Activated naive CD4-positive, alpha-beta T cell treated with anti-CD3 and anti-CD28 coated beads, Interleukin-2, amount 50 U/mL, for 24 hours (primary cell): ENCODE results near the gene ACTR5.
A peak's percentile ranks its signal among the peaks of the same experiment; 100 is the strongest.
"Not testable (repeated sequence)": the region's sequence is repeated elsewhere in the genome, so short reads cannot be mapped to it uniquely, and the experiment has no call there.

ENCODE experiments used
- H3K27ac Mint-ChIP-seq: one replicate; pipeline ENCODE4 v1.8.0; 2021; ENCODE audit warnings: mild to moderate bottlenecking, mixed read lengths
- H3K27me3 Mint-ChIP-seq: one replicate; pipeline ENCODE4 v1.8.0; 2021; ENCODE audit warnings: mixed read lengths
- H3K36me3 Mint-ChIP-seq: one replicate; pipeline ENCODE4 v1.8.0; 2021; ENCODE audit warnings: mixed read lengths
- H3K4me1 Mint-ChIP-seq: one replicate; pipeline ENCODE4 v1.8.0; 2021; ENCODE audit warnings: mixed read lengths
- H3K4me3 Mint-ChIP-seq: one replicate; pipeline ENCODE4 v1.8.0; 2021; ENCODE audit warnings: mild to moderate bottlenecking, mixed read lengths
- H3K9me3 Mint-ChIP-seq: one replicate; pipeline ENCODE4 v1.8.0; 2021; ENCODE audit warnings: mixed read lengths

The ACTR5 gene

GRCh38 chr20:38804221-38804620 is 56.0 kb downstream of the ACTR5 start:
- Mint-ChIP-seq H3K4me3 (peak overlapping the region; percentile 86), H3K36me3 (peaks cover 2% of the 10 kb centered on the region), H3K27ac (peak overlapping the region; percentile 90), H3K27me3 (no peaks in the 10 kb centered on the region), H3K4me1 (peaks cover 46% of the 10 kb centered on the region), H3K9me3 (no peaks in the 10 kb centered on the region)

GRCh38 chr20:38804682-38805501 is 56.6 kb downstream of the ACTR5 start:
- H3K36me3 Mint-ChIP-seq = peaks cover 3% of the 10 kb centered on the region
- H3K4me3 Mint-ChIP-seq = peak overlapping the region; percentile 86
- peak overlapping the region; percentile 90 for H3K27ac Mint-ChIP-seq
- no peaks in the 10 kb centered on the region for H3K9me3 Mint-ChIP-seq
- peaks cover 48% of the 10 kb centered on the region for H3K4me1 Mint-ChIP-seq
- no peaks in the 10 kb centered on the region for H3K27me3 Mint-ChIP-seq

- peak within 1 kb of the TSS; percentile 90 for H3K27ac Mint-ChIP-seq
- H3K4me3 Mint-ChIP-seq = peak within 1 kb of the TSS; percentile 86
- no peaks in the 10 kb centered on the region for H3K27me3 Mint-ChIP-seq
- H3K9me3 Mint-ChIP-seq = no peaks in the 10 kb centered on the region
- H3K36me3 Mint-ChIP-seq = peaks cover 5% of the 10 kb centered on the region
- H3K4me1 Mint-ChIP-seq = peaks cover 54% of the 10 kb centered on the region
Observed at GRCh38 chr20:38805502-38805957, 57.3 kb downstream of the ACTR5 start, which contains the start of gene PPP1R16B. Gene PPP1R16B (plus strand): TSS chr20:38805697. CDS start chr20:38835926, 30,229 bp downstream.

DNA sequence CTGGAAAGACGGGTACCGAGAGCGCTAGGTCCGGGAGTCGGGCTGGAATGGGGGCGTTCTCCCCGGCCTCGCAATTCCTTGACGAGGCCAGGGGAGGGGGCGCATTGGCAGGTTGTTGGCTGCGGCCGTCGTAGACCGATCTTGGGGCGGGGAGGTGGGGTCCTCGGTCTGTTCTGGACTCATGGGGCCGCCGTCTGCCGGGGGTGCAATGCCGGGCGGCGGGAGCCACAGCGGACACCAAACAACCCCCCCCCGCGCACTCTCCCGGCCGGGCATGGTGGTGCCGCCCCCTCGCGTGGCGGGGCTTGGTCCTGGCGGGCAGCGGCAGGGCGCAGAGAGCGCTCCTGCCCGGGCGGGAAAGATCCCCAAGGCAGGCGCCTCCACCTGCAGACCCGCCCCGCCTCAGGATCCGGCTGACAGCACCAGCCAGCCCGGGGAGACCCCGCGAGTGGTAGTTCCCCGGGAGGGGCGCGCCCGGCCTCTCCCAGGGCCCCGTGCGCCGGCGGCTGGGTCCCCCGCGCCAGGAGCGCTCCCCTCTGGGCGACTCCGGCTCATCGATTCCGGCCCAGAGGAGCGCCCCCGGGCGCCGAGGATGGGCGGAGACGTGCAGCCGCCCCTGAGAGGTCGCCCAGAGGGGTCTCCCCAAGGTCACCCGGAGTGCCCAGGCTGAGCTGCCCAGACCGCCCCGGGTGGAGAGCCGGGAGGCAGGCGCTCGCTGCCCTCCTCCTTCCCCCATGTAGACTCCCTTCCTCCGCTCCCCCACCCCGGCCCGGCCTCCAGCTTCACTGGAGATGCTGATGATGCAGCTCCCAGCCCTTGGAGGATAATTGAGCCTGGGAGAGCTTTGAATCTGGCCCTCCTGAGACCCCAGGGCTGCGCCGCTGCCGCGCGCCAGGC is 57.9 kb downstream of the ACTR5 start:
- H3K4me3 Mint-ChIP-seq = peak overlapping the region; percentile 86
- peaks cover 5% of the 10 kb centered on the region for H3K36me3 Mint-ChIP-seq
- peaks cover 60% of the 10 kb centered on the region for H3K4me1 Mint-ChIP-seq
- no peaks in the 10 kb centered on the region for H3K27me3 Mint-ChIP-seq
- H3K27ac Mint-ChIP-seq = no peak overlapping the region
- H3K9me3 Mint-ChIP-seq = no peaks in the 10 kb centered on the region

- Mint-ChIP-seq H3K36me3 (peaks cover 10% of the 10 kb centered on the region), H3K27me3 (no peaks in the 10 kb centered on the region), H3K9me3 (no peaks in the 10 kb centered on the region), H3K4me1 (peaks cover 69% of the 10 kb centered on the region), H3K27ac (peak overlapping the region; percentile 89), H3K4me3 (peak overlapping the region; percentile 86)
Observed at GRCh38 chr20:38806855-38807655, 58.8 kb downstream of the ACTR5 start.

DNA sequence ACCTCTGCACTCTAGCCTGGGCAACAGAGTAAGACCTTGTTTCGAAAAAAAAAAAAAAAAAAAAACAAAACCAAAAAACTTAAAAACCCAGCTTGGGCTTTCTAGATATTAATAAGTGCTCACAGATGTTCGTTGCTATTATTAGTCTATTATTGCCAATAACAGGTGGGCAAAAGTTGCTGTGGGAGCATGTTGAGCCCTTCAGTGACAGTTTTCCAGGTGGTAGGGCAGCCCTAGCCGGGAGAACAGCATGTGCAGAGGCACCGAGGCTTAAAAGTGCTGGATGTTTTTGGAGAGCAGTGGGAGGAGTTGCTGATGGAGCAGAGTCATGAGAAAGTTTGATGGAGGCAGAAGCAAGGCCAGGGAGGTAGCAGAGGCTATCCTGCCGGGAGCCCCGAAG is 61.7 kb downstream of the ACTR5 start:
- H3K27me3 Mint-ChIP-seq = no peaks in the 10 kb centered on the region
- peaks cover 76% of the 10 kb centered on the region for H3K4me1 Mint-ChIP-seq
- peak overlapping the region; percentile 51 for H3K27ac Mint-ChIP-seq
- no peak overlapping the region for H3K4me3 Mint-ChIP-seq
- H3K9me3 Mint-ChIP-seq = no peaks in the 10 kb centered on the region
- peaks cover 10% of the 10 kb centered on the region for H3K36me3 Mint-ChIP-seq

- H3K4me3 Mint-ChIP-seq = peak overlapping the region; percentile 27
- peak overlapping the region; percentile 57 for H3K27ac Mint-ChIP-seq
- peaks cover 18% of the 10 kb centered on the region for H3K36me3 Mint-ChIP-seq
- H3K9me3 Mint-ChIP-seq = no peaks in the 10 kb centered on the region
- peaks cover 84% of the 10 kb centered on the region for H3K4me1 Mint-ChIP-seq
- H3K27me3 Mint-ChIP-seq = no peaks in the 10 kb centered on the region
Observed at GRCh38 chr20:38810926-38811630, 62.8 kb downstream of the ACTR5 start.

- Mint-ChIP-seq H3K27me3 (no peaks in the 10 kb centered on the region), H3K27ac (no peak overlapping the region), H3K4me1 (peaks cover 91% of the 10 kb centered on the region), H3K4me3 (no peak overlapping the region), H3K36me3 (peaks cover 18% of the 10 kb centered on the region), H3K9me3 (no peaks in the 10 kb centered on the region)
Observed at GRCh38 chr20:38811769-38812168, 63.5 kb downstream of the ACTR5 start.

DNA sequence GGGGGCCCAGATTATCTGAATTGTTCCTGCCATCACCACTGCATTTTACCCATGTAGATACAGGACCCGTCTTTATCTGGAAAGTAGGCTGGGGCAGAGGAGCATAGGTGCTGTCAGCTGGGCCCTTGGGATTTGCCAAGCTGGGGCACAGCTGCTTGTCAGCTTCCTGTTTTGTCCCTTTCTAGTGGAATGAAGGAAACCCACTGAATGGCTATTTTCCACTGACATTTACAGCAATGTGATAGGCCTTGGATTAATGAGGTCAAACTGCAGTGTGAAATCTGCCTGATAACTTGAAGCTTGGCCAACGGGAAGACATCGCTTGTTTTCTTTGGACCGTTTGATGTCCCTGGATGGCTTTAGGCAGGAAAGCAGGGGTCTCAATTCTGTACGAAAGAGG is 63.9 kb downstream of the ACTR5 start:
- no peaks in the 10 kb centered on the region for H3K9me3 Mint-ChIP-seq
- H3K4me3 Mint-ChIP-seq = no peak overlapping the region
- H3K27ac Mint-ChIP-seq = no peak overlapping the region
- peaks cover 21% of the 10 kb centered on the region for H3K36me3 Mint-ChIP-seq
- H3K27me3 Mint-ChIP-seq = no peaks in the 10 kb centered on the region
- peaks cover 92% of the 10 kb centered on the region for H3K4me1 Mint-ChIP-seq

- H3K36me3 Mint-ChIP-seq = peaks cover 21% of the 10 kb centered on the region
Observed at GRCh38 chr20:38812709-38813573, 64.7 kb downstream of the ACTR5 start.

DNA sequence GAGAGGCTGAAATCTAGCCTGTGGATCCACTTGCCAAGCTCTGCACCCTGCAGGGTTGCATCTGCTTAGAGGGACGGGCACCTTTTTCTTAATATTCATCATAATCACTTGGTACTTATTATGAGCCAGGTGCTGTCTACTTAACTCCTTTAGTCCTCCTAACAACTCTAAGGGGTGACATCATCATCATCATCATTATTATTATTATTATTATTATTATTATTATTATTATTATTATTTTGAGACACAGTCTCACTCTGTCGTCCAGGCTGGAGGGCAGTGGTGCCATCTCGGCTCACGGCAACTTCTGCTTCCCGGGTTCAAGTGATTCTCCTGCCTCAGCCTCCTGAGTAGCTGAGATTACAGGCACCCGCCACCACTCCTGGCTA is 65.3 kb downstream of the ACTR5 start:
- not testable (repeated sequence) for H3K9me3 Mint-ChIP-seq, H3K4me3 Mint-ChIP-seq, H3K27me3 Mint-ChIP-seq
- Mint-ChIP-seq H3K4me1 (peaks cover 90% of the 10 kb centered on the region), H3K36me3 (peaks cover 25% of the 10 kb centered on the region), H3K27ac (peak overlapping the region; percentile 46)

More at GRCh38 chr20:38812709-38813573, 64.7 kb downstream of the ACTR5 start:
- Mint-ChIP-seq H3K4me1 (peaks cover 91% of the 10 kb centered on the region), H3K27ac (peak overlapping the region; percentile 46), H3K9me3 (no peaks in the 10 kb centered on the region), H3K27me3 (no peaks in the 10 kb centered on the region), H3K4me3 (no peak overlapping the region)

DNA sequence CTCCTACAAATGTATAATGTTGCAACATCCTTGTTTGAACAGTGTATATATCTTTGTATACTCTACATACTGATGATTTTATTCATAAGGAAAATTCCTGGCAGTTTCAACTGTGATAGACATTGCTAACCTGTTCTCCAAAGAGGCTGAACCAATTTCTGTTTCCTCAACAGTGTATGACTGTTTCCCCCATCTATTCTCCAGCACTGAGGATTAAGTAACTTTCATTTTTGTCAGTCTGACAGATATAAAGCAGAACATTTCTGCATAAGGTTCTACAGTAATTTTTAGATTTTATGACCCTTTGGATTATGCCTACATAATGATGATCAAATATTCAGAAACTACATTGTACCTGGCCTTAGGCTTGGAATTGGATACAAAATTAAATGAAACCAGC is 67.2 kb downstream of the ACTR5 start:
- Mint-ChIP-seq H3K4me3 (no peak overlapping the region), H3K27me3 (no peaks in the 10 kb centered on the region), H3K27ac (no peak overlapping the region), H3K9me3 (no peaks in the 10 kb centered on the region), H3K36me3 (peaks cover 24% of the 10 kb centered on the region), H3K4me1 (peaks cover 84% of the 10 kb centered on the region)

DNA sequence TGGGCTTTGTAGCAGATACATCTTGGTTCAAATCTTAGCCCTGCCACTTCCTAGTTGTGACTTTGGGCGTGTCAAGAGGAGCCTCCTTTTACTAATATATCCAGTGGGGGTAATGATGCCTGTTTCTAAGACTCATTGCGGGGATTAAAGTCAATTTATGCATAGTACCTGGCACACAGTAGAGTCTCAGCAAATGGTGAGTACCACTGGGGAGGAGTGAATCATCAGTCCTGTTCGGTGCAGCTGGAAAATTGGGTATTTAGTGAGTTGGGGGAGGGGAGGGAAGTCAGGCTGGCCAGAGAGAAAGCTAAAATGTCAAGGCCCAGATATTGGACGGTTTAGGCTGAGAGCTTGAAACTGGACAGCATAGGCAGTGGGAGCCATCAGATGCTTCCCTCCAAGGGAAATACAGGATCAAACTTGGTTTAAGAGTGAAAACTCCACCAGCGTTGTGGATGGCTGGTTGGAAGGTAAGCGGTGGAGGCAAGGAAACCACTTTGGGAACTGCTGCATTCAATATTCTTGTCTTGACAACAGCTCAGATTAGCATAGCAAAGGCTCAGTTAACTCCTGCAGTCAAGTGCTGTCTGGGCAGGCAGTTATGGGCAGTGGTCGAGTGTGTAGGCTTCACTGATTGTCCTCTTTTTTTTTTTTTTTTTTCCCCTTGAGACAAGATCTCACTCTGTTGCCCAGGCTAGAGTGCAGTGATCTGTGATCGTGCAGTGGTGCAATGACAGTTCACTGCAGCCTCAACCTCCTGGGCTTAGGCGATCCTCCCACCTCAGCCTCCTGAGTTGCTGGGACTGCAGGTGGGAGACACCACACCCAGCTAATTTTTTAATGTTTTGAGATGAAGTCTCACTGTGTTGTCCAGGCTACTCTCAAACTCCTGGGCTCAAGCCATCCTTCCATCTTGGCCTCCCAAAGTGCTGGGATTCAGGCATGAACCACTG is 70.1 kb downstream of the ACTR5 start:
- peaks cover 74% of the 10 kb centered on the region for H3K4me1 Mint-ChIP-seq
- peak overlapping the region; percentile 73 for H3K27ac Mint-ChIP-seq
- H3K36me3 Mint-ChIP-seq = peaks cover 30% of the 10 kb centered on the region
- H3K27me3 Mint-ChIP-seq = no peaks in the 10 kb centered on the region
- H3K4me3 Mint-ChIP-seq = no peak overlapping the region
- peaks cover 8% of the 10 kb centered on the region for H3K9me3 Mint-ChIP-seq
